ENCODE data around the gene TTC32. TPM values are rescaled to one million over a fixed set of nuclear protein-coding genes. Genes with fewer than 3 reads are reported as not detected.

Gene TTC32
- total and polyA plus RNA-seq, 2 of the 4 experiments (the other 2 are of a cell fraction), result 1.1 to 3.9 TPM

DNA sequence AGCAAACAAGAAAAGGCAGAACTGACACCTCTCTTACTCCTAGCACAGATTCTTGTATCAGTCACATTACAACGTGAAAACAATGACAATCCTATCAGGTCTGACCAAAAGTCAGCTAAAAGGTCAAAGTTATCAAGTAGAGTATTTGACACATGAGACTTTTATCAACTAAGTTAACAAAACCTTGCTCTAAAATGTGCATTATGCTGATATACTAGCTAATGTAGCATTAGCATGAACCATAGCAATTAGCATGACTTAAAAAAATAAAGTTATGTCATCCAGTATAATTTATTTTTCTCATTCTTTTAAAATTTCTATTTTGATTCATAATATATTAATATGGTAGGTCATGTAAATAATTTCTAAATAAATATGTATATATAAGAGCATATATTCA lies 41.4 kb upstream of the TTC32 start:
- POLR2A ChIA-PET (ENCODE audit: unreplicated experiment), result no interaction called here
- H3K4me2 ChIP-seq (ENCODE audit: low read depth, low read length), result no peak overlapping the region

More for the DNA sequence above, 41.4 kb upstream of the TTC32 start:
- no peaks in the 10 kb centered on the region for H3K27me3 ChIP-seq (ENCODE audit: control insufficient read depth, insufficient read depth, low read length)
- H3K27ac ChIP-seq (ENCODE audit: insufficient read depth, low read length), result no peak overlapping the region
- no CpG with 5 or more reads among the region's 1 CpG for WGBS, 2 experiments (ENCODE audit: extremely low coverage in 2 of 2, insufficient read length in 1 of 2)
- no TSS peak for BruUV-seq (replicated peaks)
- no peak overlapping the region for H2AK5ac ChIP-seq (ENCODE audit: low read depth, low read length)
- no peak overlapping the region for H2BK20ac ChIP-seq (ENCODE audit: low read depth, low read length)
- H4K5ac ChIP-seq (ENCODE audit: low read depth, low read length), result no peak overlapping the region
- no peaks in the 10 kb centered on the region; the same call in 1 of the 2 replicates for H3K36me3 ChIP-seq (ENCODE audit: control insufficient read depth, insufficient read depth, low read length)
- dilution Hi-C loops (cut with HindIII; ENCODE audit: low sequenced_read_pairs, unreplicated experiment), result no loop called here
- no peaks in the 10 kb centered on the region for H3K79me1 ChIP-seq (ENCODE audit: low read depth in 1 of 2, low read length in 2 of 2)
- H2BK120ac ChIP-seq (ENCODE audit: low read depth, low read length), result no peak overlapping the region
- no peak overlapping the region for H3K4ac ChIP-seq (ENCODE audit: low read depth, low read length)
- H3K4me3 ChIP-seq (ENCODE audit: insufficient read depth, low read depth, low read length), result no peak overlapping the region
- DNase-seq (no peak), ATAC-seq (ENCODE audit: low read depth) (no peak)
- H3K56ac ChIP-seq (ENCODE audit: extremely low read depth, insufficient read depth, low read length), result no peak overlapping the region
- H2AK9ac ChIP-seq (replicated peaks; ENCODE audit: low read depth, low read length, poor library complexity), result no peak overlapping the region
- in situ Hi-C loops (cut with MboI; ENCODE audit: low sequenced_read_pairs), result no loop called here
- H4K20me1 ChIP-seq (ENCODE audit: insufficient read depth, low read length), result no peaks in the 10 kb centered on the region
- no peak overlapping the region for H3K23ac ChIP-seq (ENCODE audit: low read depth, low read length)
- H2BK5ac ChIP-seq (ENCODE audit: low read depth, low read length, poor library complexity, severe bottlenecking), result no peak overlapping the region
- H2AFZ ChIP-seq (replicated peaks; ENCODE audit: low read length, poor library complexity), result no peak overlapping the region
- intact Hi-C loops (cut with micrococcal nuclease), result no loop called here
- H4K8ac ChIP-seq (ENCODE audit: low read depth in 2 of 2, low read length in 2 of 2), result no peak overlapping the region
- H3K9me3 ChIP-seq (ENCODE audit: control insufficient read depth, insufficient read depth, low read length), result no peaks in the 10 kb centered on the region
- H2BK15ac ChIP-seq (ENCODE audit: low read depth, low read length), result no peak overlapping the region
- H3K18ac ChIP-seq (ENCODE audit: low read depth, low read length), result no peak overlapping the region
- H3K9me1 ChIP-seq (ENCODE audit: insufficient read depth, low read length), result no peaks in the 10 kb centered on the region
- peaks cover 4% of the 10 kb centered on the region for H3K4me1 ChIP-seq (ENCODE audit: control insufficient read depth, insufficient read depth, low read length)
- no peak overlapping the region for H3K14ac ChIP-seq (replicated peaks; ENCODE audit: low read depth, low read length)
- H4K91ac ChIP-seq (ENCODE audit: insufficient read depth, low read depth, low read length), result no peak overlapping the region
- CTCF ChIA-PET, result interaction anchor here (0.6 to 1.2 kb wide), 2 partner anchors 72 to 151 kb away, joined by 3 to 9 read pairs; no protein-coding TSS in a partner anchor
- no peak overlapping the region for H3K9ac ChIP-seq (ENCODE audit: low read depth, low read length)
- TF ChIP-seq MAZ (IDR thresholded peaks at IDR 0.05; ENCODE audit: borderline replicate concordance, low read depth, low read length) (no peak), RAD21 (IDR thresholded peaks at IDR 0.05; ENCODE audit: low read length) (no peak)
- TF ChIP-seq, protein P1, sequence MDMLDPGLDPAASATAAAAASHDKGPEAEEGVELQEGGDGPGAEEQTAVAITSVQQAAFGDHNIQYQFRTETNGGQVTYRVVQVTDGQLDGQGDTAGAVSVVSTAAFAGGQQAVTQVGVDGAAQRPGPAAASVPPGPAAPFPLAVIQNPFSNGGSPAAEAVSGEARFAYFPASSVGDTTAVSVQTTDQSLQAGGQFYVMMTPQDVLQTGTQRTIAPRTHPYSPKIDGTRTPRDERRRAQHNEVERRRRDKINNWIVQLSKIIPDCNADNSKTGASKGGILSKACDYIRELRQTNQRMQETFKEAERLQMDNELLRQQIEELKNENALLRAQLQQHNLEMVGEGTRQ (IDR thresholded peaks at IDR 0.05; ENCODE audit: low read depth, low read length), result no peak

Data from IMR-90 (cell line).